SU-DHL-6 (cell line): ENCODE results near the gene FARSB.

Experiments used
- H2AFZ ChIP-seq: fragments of 200-600 bp; sonication (generic); 2 replicates; pipeline ENCODE4 v1.6.1; 2014; ENCODE audit warnings: low read depth, mild to moderate bottlenecking, moderate library complexity, mixed read lengths, antibody characterized with exemption, low read length; ENCODE audit not compliant: severe bottlenecking
- H3F3A ChIP-seq: fragments of 200-600 bp; shearing (Covaris generic); 2 replicates; pipeline ENCODE4 v1.6.0; 2016; ENCODE audit warnings: antibody characterized with exemption, mild to moderate bottlenecking; ENCODE audit not compliant: insufficient read depth
- H3K27ac ChIP-seq: fragments of 200-600 bp; sonication (generic); 2 replicates; pipeline ENCODE4 v1.5.1; 2016; ENCODE audit warnings: low read depth, mild to moderate bottlenecking, low read length, moderate library complexity, mixed read lengths
- H3K27me3 ChIP-seq: fragments of 200-600 bp; sonication (generic), shearing (Covaris generic); 2 replicates; pipeline ENCODE4 v1.6.0; 2014; ENCODE audit warnings: mild to moderate bottlenecking, low read length
- H3K36me3 ChIP-seq: fragments of 200-600 bp; sonication (generic); 2 replicates; pipeline ENCODE4 v1.6.1; 2014; ENCODE audit warnings: mild to moderate bottlenecking, low read length, mixed read lengths
- H3K4me2 ChIP-seq: fragments of 300-600, 200-600 bp; shearing (Covaris generic), sonication (generic); 2 replicates; pipeline ENCODE4 v1.6.0; 2014; ENCODE audit warnings: low read length, low read depth, mild to moderate bottlenecking; ENCODE audit not compliant: poor library complexity, severe bottlenecking
- H3K4me3 ChIP-seq: fragments of 200-600 bp; sonication (generic); 2 replicates; pipeline ENCODE4 v1.5.1; 2014; ENCODE audit warnings: antibody characterized with exemption, low read length, mild to moderate bottlenecking, mixed read lengths; ENCODE audit not compliant: insufficient read depth, poor library complexity, severe bottlenecking
- H3K79me2 ChIP-seq: fragments of 200-600 bp; sonication (generic); 2 replicates; pipeline ENCODE4 v1.6.1; 2014; ENCODE audit warnings: mild to moderate bottlenecking, low read length, moderate library complexity; ENCODE audit not compliant: insufficient read depth
- H3K9ac ChIP-seq: fragments of 200-600 bp; sonication (generic); 2 replicates; pipeline ENCODE4 v1.7.0; 2014; ENCODE audit warnings: mild to moderate bottlenecking, low read length
- H3K9me2 ChIP-seq: fragments of 200-600 bp; sonication (generic); replicated peaks from 2 replicates; pipeline ENCODE4 v1.6.1; 2014; ENCODE audit warnings: low read length; ENCODE audit not compliant: insufficient read depth
- H3K9me3 ChIP-seq: fragments of 200-600 bp; sonication (generic); 2 replicates; pipeline ENCODE4 v1.6.1; 2014; ENCODE audit warnings: low read length, mixed read lengths; ENCODE audit not compliant: insufficient read depth
- H4K20me1 ChIP-seq: fragments of 200-600 bp; sonication (generic); 2 replicates; pipeline ENCODE4 v1.6.1; 2014; ENCODE audit warnings: low read depth, mild to moderate bottlenecking, antibody characterized with exemption, low read length, moderate library complexity, mixed read lengths
- EZH2phosphoT487 ChIP-seq: fragments of 200-600 bp; sonication (generic), shearing (Covaris generic); conservative IDR thresholded peaks from 2 replicates; pipeline ENCODE4 v1.6.1; 2018; ENCODE audit warnings: mild to moderate bottlenecking, antibody characterized with exemption, low read length, moderate library complexity, mixed read lengths
- TF ChIP-seq, protein P1 (sequence below): fragments of 200-600 bp; sonication (generic); IDR thresholded peaks from one replicate; pipeline ENCODE4 v1.5.1; 2017; ENCODE audit warnings: antibody characterized with exemption, mild to moderate bottlenecking, low read length, moderate library complexity; ENCODE audit not compliant: insufficient read depth, poor library complexity, severe bottlenecking

FARSB gene

DNA sequence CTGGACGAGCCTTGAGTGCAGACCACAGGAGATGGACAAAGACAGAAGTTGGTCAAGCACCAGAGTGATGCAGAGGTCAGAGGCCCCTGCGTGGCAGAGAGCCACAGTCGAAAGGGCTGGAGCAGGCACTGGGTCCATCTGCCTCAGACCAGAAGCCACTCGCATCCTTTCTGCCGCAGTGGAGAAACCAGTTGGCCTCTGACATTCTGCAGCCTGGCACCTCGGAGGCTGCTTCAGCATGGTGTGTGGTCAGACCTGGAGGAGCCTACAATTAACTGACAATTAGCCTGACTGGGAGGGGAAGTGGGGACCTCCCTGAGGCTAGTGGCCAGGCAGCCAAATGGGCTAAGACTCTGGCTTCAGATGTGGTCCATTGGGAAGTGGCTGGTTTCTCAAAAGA, 120.4 kb downstream of the FARSB start:
- Histone ChIP-seq H3K9me2 (no peaks in the 10 kb centered on the region), H3K4me2 (no peak overlapping the region), H3K79me2 (no peaks in the 10 kb centered on the region), H3K9ac (no peak overlapping the region), H3K9me3 (no peaks in the 10 kb centered on the region), H4K20me1 (no peaks in the 10 kb centered on the region), H3K4me3 (no peak overlapping the region), H3F3A (no peaks in the 10 kb centered on the region), H3K27me3 (no peaks in the 10 kb centered on the region), H2AFZ (no peak overlapping the region), H3K36me3 (no peaks in the 10 kb centered on the region), H3K27ac (no peak overlapping the region)
- TF ChIP-seq, protein P1, sequence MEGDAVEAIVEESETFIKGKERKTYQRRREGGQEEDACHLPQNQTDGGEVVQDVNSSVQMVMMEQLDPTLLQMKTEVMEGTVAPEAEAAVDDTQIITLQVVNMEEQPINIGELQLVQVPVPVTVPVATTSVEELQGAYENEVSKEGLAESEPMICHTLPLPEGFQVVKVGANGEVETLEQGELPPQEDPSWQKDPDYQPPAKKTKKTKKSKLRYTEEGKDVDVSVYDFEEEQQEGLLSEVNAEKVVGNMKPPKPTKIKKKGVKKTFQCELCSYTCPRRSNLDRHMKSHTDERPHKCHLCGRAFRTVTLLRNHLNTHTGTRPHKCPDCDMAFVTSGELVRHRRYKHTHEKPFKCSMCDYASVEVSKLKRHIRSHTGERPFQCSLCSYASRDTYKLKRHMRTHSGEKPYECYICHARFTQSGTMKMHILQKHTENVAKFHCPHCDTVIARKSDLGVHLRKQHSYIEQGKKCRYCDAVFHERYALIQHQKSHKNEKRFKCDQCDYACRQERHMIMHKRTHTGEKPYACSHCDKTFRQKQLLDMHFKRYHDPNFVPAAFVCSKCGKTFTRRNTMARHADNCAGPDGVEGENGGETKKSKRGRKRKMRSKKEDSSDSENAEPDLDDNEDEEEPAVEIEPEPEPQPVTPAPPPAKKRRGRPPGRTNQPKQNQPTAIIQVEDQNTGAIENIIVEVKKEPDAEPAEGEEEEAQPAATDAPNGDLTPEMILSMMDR = no peak
- no peak for TF ChIP-seq EZH2phosphoT487

GRCh38 chr2:222532315-222532714, 123.6 kb downstream of the FARSB start:
- Histone ChIP-seq H3K4me2 (no peak overlapping the region), H3K79me2 (no peaks in the 10 kb centered on the region), H3F3A (no peaks in the 10 kb centered on the region), H3K4me3 (no peak overlapping the region), H3K9ac (no peak overlapping the region), H3K27ac (no peak overlapping the region), H4K20me1 (no peaks in the 10 kb centered on the region), H3K27me3 (no peaks in the 10 kb centered on the region), H3K9me2 (no peaks in the 10 kb centered on the region), H2AFZ (no peak overlapping the region), H3K9me3 (no peaks in the 10 kb centered on the region), H3K36me3 (no peaks in the 10 kb centered on the region)
- no peak for TF ChIP-seq EZH2phosphoT487
- TF ChIP-seq, protein P1 = no peak

GRCh38 chr2:222526480-222527277, 129.2 kb downstream of the FARSB start:
- H3K27ac ChIP-seq = no peak overlapping the region
- no peaks in the 10 kb centered on the region for H4K20me1 ChIP-seq
- H3K79me2 ChIP-seq = no peaks in the 10 kb centered on the region
- TF ChIP-seq, protein P1 = no peak
- TF ChIP-seq EZH2phosphoT487 = no peak
- no peaks in the 10 kb centered on the region for H3K27me3 ChIP-seq
- H3K4me3 ChIP-seq = no peak overlapping the region
- H2AFZ ChIP-seq = no peak overlapping the region
- no peak overlapping the region for H3K4me2 ChIP-seq
- no peaks in the 10 kb centered on the region for H3K36me3 ChIP-seq
- no peaks in the 10 kb centered on the region for H3K9me3 ChIP-seq
- H3K9ac ChIP-seq = no peak overlapping the region
- no peaks in the 10 kb centered on the region for H3K9me2 ChIP-seq
- H3F3A ChIP-seq = no peaks in the 10 kb centered on the region
